KMS-11 (cell line): Measurements from ENCODE around the gene SPEG.

Experiments used
- H2AFZ ChIP-seq: fragments of 200-600 bp; sonication (generic); 2 replicates; pipeline ENCODE4 v1.6.1; 2016; ENCODE audit warnings: antibody characterized with exemption, mixed run types, low read depth
- H3K27ac ChIP-seq: fragments of 200-600 bp; sonication (generic); 2 replicates; pipeline ENCODE4 v1.6.1; 2016; ENCODE audit warnings: mild to moderate bottlenecking, mixed run types
- H3K27me3 ChIP-seq: fragments of 200-600 bp; sonication (generic); 2 replicates; pipeline ENCODE4 v1.6.1; 2017; ENCODE audit warnings: mild to moderate bottlenecking, low read depth, mixed run types, moderate library complexity; ENCODE audit not compliant: insufficient read depth
- H3K36me3 ChIP-seq: fragments of 200-600 bp; sonication (generic); 2 replicates; pipeline ENCODE4 v1.6.1; 2017; ENCODE audit warnings: mild to moderate bottlenecking, mixed run types; ENCODE audit not compliant: insufficient read depth
- H3K4me1 ChIP-seq: fragments of 200-600 bp; sonication (generic); 2 replicates; pipeline ENCODE4 v1.6.1; 2016; ENCODE audit warnings: mild to moderate bottlenecking, low read depth, mixed run types; ENCODE audit not compliant: poor library complexity, severe bottlenecking
- H3K4me2 ChIP-seq: fragments of 200-600 bp; sonication (generic); 2 replicates; pipeline ENCODE4 v1.7.0; 2016; ENCODE audit warnings: mild to moderate bottlenecking, mixed run types
- H3K4me3 ChIP-seq: fragments of 200-600 bp; sonication (generic); IDR thresholded peaks from 2 replicates; pipeline ENCODE4 v1.6.1; 2017; ENCODE audit warnings: low read depth, low read length, mixed read lengths; ENCODE audit not compliant: insufficient read depth
- H3K79me2 ChIP-seq: fragments of 200-600 bp; sonication (generic); 2 replicates; pipeline ENCODE4 v1.6.1; 2016; ENCODE audit warnings: low read depth, mixed run types; ENCODE audit not compliant: insufficient read depth
- H3K9ac ChIP-seq: fragments of 200-600 bp; sonication (generic); 2 replicates; pipeline ENCODE4 v1.6.1; 2016; ENCODE audit warnings: mild to moderate bottlenecking, mixed run types
- H4K20me1 ChIP-seq: fragments of 200-600 bp; sonication (generic); 2 replicates; pipeline ENCODE4 v1.6.1; 2016; ENCODE audit warnings: mild to moderate bottlenecking, mixed run types; ENCODE audit not compliant: insufficient read depth
- CTCF ChIP-seq: fragments of 200-600 bp; sonication (generic); conservative IDR thresholded peaks from 2 replicates; pipeline ENCODE4 v1.6.1; 2017; ENCODE audit warnings: low read depth, mild to moderate bottlenecking, antibody characterized with exemption, low read length, moderate library complexity, mixed read lengths

SPEG gene

DNA sequence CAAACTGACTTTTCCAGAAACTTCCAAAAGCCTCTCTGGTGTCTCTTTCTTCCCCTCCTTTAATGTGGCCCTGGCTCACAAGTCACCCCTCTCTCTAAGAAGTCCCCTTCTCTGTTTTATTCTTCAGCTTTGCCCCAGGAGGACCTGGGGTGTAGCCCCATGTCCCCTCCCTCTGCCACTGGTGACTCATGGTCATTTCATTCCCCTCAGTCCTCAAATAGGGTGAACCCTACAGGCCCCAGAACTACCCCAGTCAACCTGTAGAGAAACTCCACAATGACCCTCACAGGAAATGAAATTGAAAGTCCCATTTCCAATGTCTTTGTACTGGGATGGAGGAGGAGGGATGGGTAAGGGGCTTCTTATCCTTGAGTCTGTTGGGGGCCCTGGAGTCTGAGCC lies 6.2 kb upstream of the SPEG start:
- Histone ChIP-seq H3K4me2 (no peak overlapping the region), H3K27me3 (no peaks in the 10 kb centered on the region; the same call in 1 of the 2 replicates), H3K9ac (no peak overlapping the region), H2AFZ (no peak overlapping the region), H3K27ac (no peak overlapping the region), H3K79me2 (no peaks in the 10 kb centered on the region), H3K4me1 (no peaks in the 10 kb centered on the region), H4K20me1 (no peaks in the 10 kb centered on the region), H3K36me3 (no peaks in the 10 kb centered on the region), H3K4me3 (no peak overlapping the region)
- TF ChIP-seq CTCF, result no peak

GRCh38 chr2:219429958-219430606 lies 4.6 kb upstream of the SPEG start:
- no peak for TF ChIP-seq CTCF
- H2AFZ ChIP-seq, result no peak overlapping the region

GRCh38 chr2:219430633-219431615 lies 3.7 kb upstream of the SPEG start:
- Histone ChIP-seq H3K4me3 (no peak overlapping the region), H2AFZ (no peak overlapping the region), H3K36me3 (no peaks in the 10 kb centered on the region), H3K79me2 (no peaks in the 10 kb centered on the region), H3K27ac (no peak overlapping the region), H3K4me1 (no peaks in the 10 kb centered on the region), H3K4me2 (no peak overlapping the region), H4K20me1 (no peaks in the 10 kb centered on the region), H3K9ac (no peak overlapping the region), H3K27me3 (no peaks in the 10 kb centered on the region; the same call in 1 of the 2 replicates)
- no peak for TF ChIP-seq CTCF

More at GRCh38 chr2:219429958-219430606, 4.6 kb upstream of the SPEG start:
- H3K27ac ChIP-seq, result no peak overlapping the region
- no peak overlapping the region for H3K9ac ChIP-seq
- no peak overlapping the region for H3K4me3 ChIP-seq
- H3K27me3 ChIP-seq, result no peaks in the 10 kb centered on the region; the same call in 1 of the 2 replicates
- H3K79me2 ChIP-seq, result no peaks in the 10 kb centered on the region
- H3K36me3 ChIP-seq, result no peaks in the 10 kb centered on the region
- no peaks in the 10 kb centered on the region for H4K20me1 ChIP-seq
- no peak overlapping the region for H3K4me2 ChIP-seq
- no peaks in the 10 kb centered on the region for H3K4me1 ChIP-seq

- H3K9ac ChIP-seq, result no peak overlapping the region
Observed at GRCh38 chr2:219433666-219434467, 776 bp upstream of the SPEG start.

More at GRCh38 chr2:219433666-219434467, 776 bp upstream of the SPEG start:
- no peaks in the 10 kb centered on the region for H3K4me1 ChIP-seq
- no peaks in the 10 kb centered on the region for H3K79me2 ChIP-seq
- 0 out of 2 replicates have a peak, but pooled peaks have one; percentile 37 for TF ChIP-seq CTCF
- no peak overlapping the region for H3K4me2 ChIP-seq
- H4K20me1 ChIP-seq, result no peaks in the 10 kb centered on the region
- H3K36me3 ChIP-seq, result no peaks in the 10 kb centered on the region
- H3K4me3 ChIP-seq, result no peak overlapping the region
- H2AFZ ChIP-seq, result no peak overlapping the region
- no peaks in the 10 kb centered on the region; the same call in 1 of the 2 replicates for H3K27me3 ChIP-seq
- no peak overlapping the region for H3K27ac ChIP-seq
